HG03571 (cell line): ENCODE results near the gene RGS3.
"Not testable (repeated sequence)": the region's sequence is repeated elsewhere in the genome, so short reads cannot be mapped to it uniquely, and the experiment has no call there.

Experiments used
- ATAC-seq: cut with Tn5 transposase; IDR thresholded peaks from one replicate; pipeline ENCODE4 v1.9.1; 2021; ENCODE audit not compliant: unreplicated experiment

The RGS3 gene

GRCh38 chr9:113631871-113632665 lies 168.5 kb downstream of the RGS3 start:
- ATAC-seq, result no peak

GRCh38 chr9:113632776-113633590 lies 169.5 kb downstream of the RGS3 start:
- no peak for ATAC-seq

GRCh38 chr9:113633782-113634595 lies 170.5 kb downstream of the RGS3 start:
- ATAC-seq, result no peak

- no peak for ATAC-seq
These were observed 171.3 kb downstream of the RGS3 start for GRCh38 chr9:113634596-113635515.

- ATAC-seq, result no peak
These were observed 172.1 kb downstream of the RGS3 start for GRCh38 chr9:113635586-113635985.

DNA sequence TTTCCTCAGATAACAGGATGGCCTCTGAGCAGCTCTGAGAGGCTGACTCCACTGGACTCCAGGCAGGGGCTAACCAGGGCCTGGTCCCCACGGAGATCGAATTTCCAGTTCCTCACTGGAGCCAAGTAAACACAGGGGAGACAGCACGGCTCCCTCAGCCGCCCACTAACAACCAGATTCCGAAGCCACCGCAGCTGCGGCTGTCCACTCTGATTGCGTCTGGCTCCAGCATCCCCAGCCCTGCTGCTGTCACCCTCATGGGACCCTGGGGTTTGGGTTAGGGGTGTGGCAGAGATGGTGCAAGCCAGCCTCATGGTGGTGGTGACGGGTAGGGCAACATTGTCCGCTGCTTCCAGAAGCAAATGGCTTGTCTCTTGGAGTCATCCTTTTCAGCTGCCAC lies 172.6 kb downstream of the RGS3 start:
- ATAC-seq, result no peak

GRCh38 chr9:113636693-113637092 lies 173.2 kb downstream of the RGS3 start:
- no peak for ATAC-seq

DNA sequence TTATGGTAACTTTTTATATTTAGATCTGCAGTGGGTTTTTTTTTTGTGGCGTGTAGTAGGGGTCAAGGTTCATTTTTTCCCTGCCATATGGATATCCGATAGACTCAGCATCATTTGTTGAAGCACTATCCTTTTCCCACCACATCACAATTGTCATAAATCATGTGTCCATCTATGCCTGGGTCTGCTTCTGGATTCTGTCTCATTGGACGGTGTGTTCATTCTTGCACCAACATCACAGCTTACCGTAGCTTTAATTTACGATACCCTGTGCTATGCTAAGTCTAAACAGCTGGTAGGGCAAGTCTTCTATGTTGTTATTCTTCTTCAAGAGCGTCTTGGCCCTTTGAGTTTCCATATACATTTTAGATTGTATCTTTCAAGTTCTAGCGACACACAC lies 175.0 kb downstream of the RGS3 start:
- no peak for ATAC-seq

DNA sequence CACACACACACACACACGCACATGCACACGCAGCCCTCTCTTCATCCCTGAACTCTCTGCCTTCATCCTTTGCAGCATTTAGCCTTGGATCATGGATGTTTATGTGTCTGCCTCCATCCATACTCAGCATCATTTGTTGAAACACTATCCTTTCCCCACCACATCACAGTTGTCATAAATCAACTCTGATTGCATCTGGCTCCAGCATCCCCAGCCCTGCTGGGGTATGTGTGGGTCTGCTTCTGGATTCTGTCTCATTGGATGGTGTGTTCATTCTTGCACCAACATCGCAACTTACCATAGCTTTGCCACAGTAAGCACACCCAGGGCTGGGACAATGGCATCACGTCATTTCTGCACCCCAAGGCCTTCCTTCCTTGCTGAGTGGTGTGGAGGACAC lies 175.4 kb downstream of the RGS3 start:
- ATAC-seq, result no peak

DNA sequence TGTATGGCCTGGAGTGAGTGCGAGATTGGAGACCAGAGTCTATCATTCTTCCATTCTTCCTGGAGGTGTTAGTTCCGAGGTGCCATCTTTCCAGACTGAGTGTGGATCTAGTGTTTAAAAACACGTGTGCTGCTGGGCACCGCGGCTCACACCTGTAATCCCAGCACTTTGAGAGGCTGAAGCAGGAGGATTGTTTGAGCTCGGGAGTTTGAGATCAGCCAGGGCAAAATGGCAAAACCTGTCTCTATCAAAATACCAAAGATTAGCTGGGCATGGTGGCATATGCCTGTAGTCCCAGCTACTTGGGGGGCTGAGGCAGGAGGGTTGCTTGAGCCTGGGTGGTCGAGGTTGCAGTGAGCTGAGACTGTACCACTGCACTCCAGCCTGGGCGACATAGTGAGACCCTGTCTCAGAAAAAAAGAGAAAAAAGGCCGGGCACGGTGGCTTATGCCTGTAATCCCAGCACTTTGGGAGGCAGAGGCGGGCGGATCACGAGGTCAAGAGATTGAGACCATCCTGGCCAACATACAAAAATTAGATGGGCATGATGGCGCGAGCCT lies 176.0 kb downstream of the RGS3 start:
- ATAC-seq, result not testable (repeated sequence)

DNA sequence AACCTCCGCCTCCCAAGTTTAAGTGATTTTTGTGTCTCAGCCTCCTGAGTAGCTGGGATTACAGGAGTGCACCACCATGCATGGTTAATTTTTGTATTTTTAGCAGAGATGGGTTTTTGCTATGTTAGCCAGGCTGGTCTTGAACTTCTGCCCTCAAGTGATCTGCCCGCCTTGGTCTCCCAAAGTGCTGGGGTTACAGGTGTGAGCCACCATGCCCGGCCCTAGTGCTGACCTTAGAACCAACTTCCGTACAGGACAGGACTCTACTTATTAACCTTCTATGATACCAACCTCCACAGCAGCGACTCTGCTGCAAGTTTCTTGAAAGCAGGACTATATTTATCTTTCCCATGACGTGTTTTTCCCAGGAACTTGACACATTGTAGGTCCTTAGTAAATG lies 176.9 kb downstream of the RGS3 start:
- ATAC-seq, result no peak

DNA sequence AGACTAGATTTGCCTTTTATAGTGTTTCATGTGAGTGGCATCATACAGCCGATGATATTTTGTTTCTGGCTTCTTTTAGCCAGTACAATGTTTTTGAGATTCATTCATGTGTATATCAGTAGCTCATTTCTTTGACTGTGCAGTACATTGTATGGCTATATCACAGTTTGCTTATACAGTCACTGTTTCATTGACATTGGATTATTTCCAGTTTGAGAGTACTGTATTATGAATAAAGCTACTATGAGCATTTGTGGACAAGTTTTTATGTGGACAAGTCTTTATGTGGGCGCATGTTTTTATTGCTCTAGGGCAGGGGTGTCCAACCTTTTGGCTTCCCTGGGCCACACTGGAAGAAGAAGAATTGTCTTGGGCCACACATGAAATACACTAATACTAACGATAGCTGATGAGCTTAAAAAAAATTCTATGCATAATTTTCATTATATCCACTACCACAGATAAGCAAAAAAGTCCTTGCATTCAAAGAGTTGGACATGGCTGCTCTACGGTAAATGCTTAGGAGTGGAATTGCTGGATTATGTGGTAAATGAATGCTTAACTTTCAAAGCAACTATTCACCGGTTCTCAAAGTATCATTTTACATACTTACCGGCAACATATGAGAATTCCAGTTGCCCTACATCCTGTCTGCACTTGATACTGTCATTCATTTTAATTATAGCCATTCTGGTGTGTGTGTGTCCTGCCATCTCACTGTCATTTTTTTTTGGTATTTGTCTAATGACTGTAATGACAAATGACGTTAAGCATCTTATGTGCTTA lies 177.8 kb downstream of the RGS3 start:
- no peak for ATAC-seq

DNA sequence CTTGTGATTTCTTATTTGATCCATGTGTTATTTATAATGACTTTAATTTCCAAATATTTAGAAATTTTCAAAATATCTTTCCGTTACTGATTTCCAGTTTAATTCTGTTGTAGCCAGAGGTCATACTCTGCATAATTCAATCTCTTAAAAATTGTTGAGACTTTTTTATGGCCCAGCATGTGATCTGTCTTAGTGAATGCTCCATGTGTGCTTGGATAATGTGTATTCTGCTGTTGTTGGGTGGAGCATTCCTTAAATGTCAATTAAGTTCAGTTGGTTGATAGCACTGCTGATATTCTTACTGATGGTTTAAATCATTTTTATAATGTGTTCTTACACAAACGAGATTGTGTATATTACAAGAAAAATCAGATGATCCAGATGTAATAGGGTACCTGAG lies 180.8 kb downstream of the RGS3 start:
- no peak for ATAC-seq

GRCh38 chr9:113645227-113645977 lies 181.9 kb downstream of the RGS3 start:
- ATAC-seq, result no peak

DNA sequence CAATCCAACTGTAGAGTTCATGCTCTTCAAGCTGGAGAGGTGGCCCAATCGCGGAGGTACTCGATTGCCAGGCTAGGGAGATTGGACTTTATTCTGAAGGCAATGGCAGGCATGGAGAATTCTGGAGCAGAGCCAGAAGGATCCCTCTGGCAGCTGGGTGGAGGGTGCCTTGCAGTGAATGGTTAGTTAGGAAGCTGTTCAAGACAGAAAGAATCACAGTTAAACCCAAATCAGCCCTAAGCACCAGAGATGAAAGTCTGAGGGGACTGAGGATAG lies 182.4 kb downstream of the RGS3 start:
- no peak for ATAC-seq

GRCh38 chr9:113646491-113646890 lies 183.0 kb downstream of the RGS3 start:
- no peak for ATAC-seq
